ENCODE data around the gene NEUROG1.

GRCh38 chr5:135535820-135536801, at the start of gene NEUROG1:
- TF ChIP-seq POLR2A (IDR thresholded peaks at IDR 0.05; ENCODE audit: low read depth), result no peak
- TF ChIP-seq CTCF (IDR thresholded peaks at IDR 0.05), result no peak
